Measurements from ENCODE around the gene TNFRSF25.
"Not testable (repeated sequence)": the region's sequence is repeated elsewhere in the genome, so short reads cannot be mapped to it uniquely, and the experiment has no call there.

The TNFRSF25 gene

DNA sequence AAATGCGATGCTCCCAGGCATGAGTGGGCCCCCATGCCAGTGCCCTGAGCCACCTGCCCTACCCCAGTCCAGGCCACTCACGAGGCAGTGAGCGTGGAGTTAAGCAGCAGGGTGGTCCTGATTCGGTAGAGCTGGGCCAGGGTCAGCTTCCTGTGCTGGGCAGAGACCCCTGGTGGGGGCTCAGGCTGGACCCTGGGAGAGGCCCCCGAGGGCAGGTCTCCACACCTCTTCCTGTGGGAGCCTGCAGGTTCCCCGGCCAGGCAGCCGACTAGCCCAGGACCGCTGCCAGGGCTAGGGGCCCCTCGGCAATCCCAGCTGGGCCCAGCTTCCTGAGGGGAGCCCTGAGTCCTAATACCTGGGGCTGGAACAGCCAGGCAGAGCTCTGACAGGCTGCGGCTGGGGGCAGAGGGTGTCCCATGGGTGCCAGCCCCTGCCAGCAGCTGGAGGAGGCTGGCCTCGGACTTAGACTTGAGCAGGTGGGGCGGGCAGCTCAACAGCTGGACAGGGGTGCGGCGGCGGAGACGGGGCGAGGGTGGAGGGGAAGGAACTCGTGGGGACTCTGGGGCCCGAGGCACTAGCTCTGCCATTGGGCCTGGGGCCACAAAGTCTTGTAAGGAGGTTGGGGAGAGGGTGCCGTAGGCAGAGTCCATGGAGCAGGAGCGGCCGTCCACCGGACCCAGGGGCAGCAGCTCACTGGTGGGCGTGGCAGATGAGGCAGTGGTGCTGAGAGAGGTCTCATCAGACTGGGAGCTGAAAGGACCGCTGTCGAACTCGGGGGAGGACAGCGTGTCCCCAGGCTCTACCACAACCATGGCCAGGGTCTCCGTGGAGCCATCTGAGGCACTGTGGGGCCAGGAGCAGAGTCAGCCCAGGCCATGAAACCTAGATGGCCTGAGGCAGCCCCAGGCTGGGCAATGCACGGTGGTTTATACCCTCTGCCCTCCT is 2.0 kb upstream of the TNFRSF25 start:
- no peak for DNase-seq

DNA sequence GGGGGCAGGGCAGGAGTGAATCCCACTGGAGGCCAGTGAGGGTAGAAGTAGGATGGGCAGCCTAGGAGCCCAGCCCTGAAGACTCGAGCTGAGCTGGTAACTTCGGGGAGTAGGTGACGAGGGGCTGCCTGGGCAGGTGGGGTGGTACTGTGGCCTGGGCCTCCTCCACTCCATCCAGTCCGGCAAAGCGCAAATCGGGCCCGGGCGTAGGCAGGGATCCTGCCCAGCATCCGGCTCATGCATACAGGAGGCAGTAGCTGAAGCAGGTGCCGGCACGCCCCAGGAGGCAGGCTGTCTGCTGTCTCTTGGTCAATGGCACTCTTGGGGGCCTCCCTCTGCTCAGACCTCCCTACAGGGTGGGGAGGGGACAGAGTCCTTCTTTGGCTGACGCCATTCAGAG is 1.3 kb upstream of the TNFRSF25 start:
- no peak for DNase-seq

DNA sequence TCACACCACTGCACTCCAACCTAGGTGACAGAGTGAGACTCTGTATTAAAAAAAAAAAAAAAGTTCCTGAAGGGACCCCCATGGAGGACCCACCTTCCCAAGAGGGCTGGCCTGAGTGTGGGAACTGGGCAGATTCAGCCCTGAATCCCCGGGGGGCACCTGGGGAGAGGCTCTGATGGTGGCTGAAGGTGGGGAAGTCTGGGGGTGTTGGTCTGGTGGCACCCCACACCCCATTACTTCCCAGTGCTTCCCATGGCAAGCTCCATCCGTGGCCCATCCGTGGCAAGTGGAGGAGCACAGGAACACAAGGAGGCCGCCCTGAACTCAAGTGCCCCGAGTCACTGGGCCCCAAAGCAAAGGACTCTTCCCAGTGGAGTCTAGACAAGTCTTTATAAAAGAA is 778 bp upstream of the TNFRSF25 start:
- no peak for DNase-seq

- peak; percentile 66 for DNase-seq
Observed at GRCh38 chr1:6465461-6466005, 440 bp downstream of the TNFRSF25 start.

- no peak for DNase-seq
Observed at GRCh38 chr1:6464915-6465314, 1.1 kb downstream of the TNFRSF25 start.

GRCh38 chr1:6464514-6464836 is 1.5 kb downstream of the TNFRSF25 start:
- peak; percentile 60 for DNase-seq

GRCh38 chr1:6463120-6463412 is 2.9 kb downstream of the TNFRSF25 start:
- DNase-seq: no peak

- DNase-seq: no peak
Observed at GRCh38 chr1:6462412-6463119, 3.4 kb downstream of the TNFRSF25 start.

DNA sequence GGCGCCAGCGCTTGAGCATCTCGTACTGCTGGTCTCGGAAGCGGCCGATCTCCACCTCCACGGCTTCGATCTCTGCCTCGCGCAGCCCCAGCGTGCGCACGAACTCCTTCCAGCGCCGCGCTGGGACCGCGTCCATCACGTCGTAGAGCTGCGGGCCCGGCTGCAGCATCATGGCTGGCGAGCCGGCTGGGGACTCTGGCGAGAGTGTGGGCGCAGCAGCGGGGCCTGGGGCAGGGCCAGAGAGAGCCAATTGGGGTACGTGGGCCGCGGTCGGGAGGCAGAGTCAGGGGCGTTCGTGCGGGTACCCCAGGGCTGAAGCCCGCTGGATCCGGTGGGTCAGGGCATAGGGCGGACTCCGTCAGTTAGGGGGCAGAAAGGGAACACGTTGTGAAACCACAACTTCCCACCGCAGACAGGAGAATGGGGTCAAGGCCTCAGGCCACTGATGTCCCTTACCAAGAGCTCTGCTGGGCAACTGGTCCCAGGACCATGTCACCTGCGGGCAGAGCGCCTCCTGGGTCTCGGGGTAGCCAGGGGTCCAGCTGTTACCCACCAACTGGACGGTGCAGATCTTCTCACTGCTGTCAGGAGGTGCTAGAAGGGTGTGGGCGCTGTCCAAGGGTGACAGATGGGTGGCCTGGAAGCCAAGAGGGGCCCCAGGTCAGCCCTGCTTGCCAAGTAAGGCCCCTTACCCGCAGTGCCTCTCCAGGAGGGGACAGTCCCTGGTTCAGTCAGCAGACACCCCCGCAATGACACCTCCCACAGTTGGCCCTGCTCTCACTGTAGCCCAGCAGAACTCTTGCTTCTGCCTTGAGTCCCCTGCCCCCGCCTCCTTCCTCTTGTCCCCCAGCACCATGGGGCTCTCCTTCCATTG is 4.2 kb downstream of the TNFRSF25 start:
- DNase-seq: no peak

DNA sequence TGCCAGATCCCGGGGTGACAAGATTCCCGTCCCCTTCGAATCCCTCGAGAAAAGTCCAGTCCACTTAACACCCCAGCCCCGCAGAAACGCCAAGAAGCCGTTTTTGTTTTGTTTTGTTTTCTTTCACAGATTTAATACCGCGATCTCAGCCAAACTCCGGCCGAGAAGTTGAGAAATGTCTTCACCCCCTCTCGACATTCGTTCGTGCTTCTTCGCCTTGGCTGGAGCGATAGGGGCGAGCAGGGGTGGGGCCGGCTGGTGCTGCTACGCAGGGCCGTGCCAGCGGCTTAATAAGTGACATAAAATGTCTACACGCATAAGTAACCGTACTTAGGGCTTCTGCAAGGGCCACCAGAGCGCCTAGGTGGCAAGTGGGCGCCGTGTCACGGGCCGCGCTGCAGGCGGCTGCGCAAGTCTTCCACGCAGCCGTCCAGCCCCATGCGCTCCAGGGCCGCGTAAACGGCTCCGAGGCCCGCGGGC is 4.9 kb downstream of the TNFRSF25 start:
- DNase-seq: no peak

DNA sequence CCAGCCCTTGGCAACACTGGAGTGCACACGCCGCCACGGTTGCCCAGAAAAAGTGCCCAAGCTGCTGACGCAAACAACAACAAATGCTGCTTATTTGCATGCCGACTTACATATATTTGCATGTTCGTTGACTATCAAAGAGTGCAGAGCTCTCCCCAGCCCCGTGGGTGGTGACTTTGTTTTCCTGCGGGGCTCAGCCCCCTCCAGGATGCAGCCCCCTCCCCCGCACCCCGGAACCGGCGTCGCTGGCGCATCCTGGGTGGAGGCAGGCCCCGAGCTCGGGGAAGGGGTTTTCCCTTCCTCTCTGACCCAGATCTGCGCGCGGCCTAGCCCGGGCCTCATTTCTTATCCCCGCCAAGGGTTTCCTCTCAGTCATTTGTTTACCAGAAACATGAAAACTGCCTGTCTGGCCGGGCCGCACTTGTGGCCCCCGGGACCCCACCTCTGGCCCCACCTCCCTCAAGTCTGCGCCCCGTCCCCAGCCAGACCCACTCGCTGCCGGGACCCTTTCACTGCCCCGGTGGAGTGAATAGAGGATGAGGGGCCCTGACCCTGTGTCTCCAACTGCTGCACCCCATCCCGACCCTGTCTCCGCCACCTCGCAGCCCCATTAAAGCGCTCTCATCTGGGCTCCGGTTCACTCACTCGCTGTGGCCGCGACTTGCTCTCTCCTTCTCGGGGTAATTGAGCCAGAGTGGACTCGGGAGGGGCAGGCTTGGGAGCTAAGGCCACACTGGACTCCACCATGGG is 5.5 kb downstream of the TNFRSF25 start:
- peak; percentile 93 for DNase-seq

DNA sequence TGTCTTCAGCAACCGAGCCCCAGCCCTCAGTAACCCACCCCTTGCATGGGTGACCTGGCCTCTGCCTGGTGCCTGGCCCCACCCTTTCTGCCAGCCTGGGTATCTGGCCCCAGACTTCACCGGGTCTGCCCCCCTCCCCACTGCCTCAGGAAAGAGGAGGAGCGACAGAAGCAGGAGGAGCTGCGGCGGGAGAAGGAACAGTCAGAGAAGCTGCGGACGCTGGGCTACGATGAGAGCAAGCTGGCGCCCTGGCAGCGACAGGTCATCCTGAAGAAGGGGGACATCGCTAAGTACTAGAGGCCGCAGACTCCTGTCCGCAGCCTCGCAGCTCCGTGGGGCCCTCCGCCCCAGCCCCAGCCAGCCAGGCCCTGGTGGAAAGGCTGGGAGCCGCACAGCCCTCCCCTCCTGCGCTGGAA is 6.1 kb downstream of the TNFRSF25 start:
- peak; percentile 73 for DNase-seq

DNA sequence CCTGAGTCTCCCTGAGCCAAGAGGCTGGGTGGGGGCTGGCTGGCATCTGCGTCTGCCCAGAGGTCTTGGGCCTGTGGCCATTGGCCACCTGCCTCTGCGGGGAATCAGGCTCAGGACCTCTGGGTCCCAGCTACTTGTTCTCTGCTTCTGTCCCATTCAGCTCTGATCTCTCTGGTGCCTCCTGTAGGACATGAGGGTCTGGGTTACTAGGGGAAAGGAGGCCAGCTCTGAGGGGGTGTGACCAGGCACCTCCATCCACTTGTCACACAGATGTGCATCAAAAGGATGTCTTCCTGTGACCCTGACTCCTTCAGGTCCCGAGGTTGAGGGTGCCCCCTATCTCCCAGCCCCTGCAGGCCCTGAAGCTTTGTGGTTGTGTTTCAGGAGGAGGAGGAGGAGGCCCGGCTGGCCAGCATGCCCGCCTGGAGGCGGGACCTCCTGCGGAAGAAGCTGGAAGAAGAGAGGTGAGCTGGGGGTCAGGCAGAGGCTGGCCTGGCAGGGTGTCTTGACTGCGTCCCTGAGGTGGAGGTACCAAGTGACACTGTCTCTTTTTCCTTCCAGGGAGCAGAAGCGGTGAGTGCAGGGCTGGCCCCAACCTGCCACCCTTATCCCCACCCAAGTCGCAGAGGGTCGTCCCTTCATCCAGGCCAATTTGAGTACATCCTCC is 9.0 kb downstream of the TNFRSF25 start:
- DNase-seq: no peak

DNA sequence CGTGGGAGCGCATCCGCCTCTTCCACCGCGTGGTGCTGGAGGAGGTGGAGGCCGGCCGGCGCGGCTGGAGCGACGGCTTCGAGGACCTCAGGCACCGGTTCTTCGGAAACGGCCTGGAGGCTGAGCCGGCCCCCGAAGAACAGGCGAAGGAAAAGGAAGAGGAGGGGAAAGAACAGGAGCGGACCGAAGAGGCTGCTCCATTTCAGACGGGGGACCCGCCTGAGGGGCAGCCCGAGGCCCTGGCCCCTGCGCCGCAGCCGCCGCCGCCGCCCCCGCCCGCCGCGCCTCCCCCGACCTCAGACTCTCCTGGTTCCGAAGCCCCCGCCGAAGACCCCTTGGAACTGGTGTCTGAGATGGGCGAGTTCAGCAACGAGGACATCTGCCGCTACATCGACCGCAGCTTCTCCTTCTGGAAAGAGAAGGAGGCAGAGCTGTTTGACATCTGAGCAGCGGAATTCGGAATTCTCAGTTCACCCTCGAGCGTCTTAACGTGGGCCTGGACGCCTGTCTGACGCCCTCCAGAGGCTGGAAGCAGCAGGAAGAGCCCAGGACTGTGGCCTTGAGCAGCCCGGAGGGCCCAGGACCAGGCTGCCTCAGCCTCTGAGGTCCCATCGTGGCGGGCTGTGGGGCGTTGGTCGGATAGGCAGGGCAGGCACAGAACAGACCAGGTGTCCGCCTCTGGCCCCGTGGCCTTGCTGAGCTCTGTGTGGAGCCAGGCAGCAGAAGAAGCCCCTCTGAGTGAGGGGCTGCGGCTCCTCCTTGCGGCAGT is 10.0 kb downstream of the TNFRSF25 start:
- not testable (repeated sequence) for DNase-seq

GRCh38 chr1:6454856-6455751 is 10.9 kb downstream of the TNFRSF25 start:
- DNase-seq: peak; percentile 67

DNA sequence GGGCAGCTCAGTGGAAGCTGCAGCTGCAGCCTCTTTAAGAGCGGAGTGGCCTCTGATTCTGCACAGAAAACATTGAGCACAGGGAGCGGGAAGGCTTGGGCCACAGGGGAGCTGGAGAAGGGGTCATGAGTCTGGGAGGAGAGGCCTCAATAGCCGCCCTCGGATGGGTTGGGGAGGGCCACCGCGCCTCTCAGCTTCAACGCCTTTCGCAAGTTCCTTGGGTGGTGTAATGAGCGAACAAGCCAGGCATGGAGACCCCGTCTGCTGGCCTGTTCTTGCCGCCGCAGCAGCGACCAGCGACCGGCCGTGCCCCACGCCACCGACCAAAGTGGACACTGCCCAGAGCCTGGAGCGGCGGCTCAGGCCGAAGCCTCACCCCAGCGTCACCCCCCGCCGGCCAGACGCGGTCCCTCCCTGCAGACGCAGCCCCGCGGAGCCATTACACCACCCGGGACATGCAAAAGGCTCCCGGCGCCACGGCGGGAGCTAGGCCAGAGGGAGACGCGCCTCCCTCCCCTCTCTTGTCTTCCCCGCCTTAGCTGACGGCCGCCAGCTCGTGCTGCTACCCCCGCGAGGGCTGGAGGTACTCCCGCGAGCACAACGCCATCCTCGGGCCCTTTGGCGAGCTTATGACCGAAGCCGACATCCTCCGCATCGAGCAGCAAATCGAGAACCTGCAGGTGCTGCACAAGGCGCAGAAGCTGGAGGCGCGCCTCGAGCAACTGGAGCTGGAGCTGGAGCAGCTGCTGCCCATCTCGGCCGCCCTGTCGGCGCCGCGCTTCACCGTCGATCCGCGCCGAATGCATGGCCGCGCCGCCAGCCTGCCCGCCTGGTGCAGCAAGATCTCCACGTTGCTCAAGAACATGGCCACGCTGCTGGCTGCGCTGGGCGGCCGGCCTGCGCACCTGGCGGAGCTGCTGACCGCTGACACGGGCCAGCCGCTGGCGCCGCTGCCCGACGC is 11.8 kb downstream of the TNFRSF25 start:
- DNase-seq: not testable (repeated sequence)

DNA sequence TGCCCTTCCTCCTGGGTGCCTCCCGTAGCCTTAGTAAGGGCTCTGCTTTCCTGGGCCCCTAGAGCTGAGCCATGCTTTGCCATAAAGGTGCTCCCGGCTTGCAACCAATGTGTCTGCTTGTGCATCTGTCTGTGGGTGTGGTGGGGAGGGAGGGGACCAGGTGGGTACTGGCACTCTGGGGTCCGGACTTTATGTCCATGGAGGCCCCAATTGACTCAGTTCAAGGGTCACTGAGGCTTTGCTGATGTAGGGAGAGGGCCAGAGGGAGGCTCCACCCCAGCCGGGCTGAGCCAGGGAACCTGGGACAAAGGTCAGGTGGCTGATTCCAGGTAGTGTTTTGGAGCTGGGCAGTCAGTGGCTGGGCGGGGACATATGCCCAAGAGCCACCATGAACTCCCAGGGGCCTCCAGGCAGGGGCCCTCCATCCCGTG is 15.0 kb downstream of the TNFRSF25 start:
- DNase-seq: no peak

GRCh38 chr1:6450486-6450885 is 15.5 kb downstream of the TNFRSF25 start:
- DNase-seq: not testable (repeated sequence)
